Pulmonary artery endothelial cell (primary cell): ENCODE measurements around the gene ISL1. TPM values are rescaled to one million over a fixed set of nuclear protein-coding genes. Genes with fewer than 3 reads are reported as not detected.

ENCODE experiments used
- DNase-seq: peaks from one replicate; pipeline ENCODE4 v3.0.0-alpha.2; 2011; ENCODE audit warnings: low read depth, low spot score
- total RNA-seq: library from RNA; depleted of rRNA; stranded (reverse); fragments of >200 nt; gene quantifications from 2 replicates; pipeline ENCODE4 v1.2.3, GENCODE V29; 2014

The ISL1 gene
- total RNA-seq, 1 donor from 2014 or later = not detected

- DNase-seq = no peak
Observed at GRCh38 chr5:51386916-51387883, 4.0 kb downstream of the ISL1 start.

GRCh38 chr5:51387884-51388275 lies 4.6 kb downstream of the ISL1 start:
- no peak for DNase-seq

- no peak for DNase-seq
Observed at GRCh38 chr5:51388488-51389287, 5.4 kb downstream of the ISL1 start.

- DNase-seq = no peak
Observed at GRCh38 chr5:51389288-51389576, 6.0 kb downstream of the ISL1 start.

DNA sequence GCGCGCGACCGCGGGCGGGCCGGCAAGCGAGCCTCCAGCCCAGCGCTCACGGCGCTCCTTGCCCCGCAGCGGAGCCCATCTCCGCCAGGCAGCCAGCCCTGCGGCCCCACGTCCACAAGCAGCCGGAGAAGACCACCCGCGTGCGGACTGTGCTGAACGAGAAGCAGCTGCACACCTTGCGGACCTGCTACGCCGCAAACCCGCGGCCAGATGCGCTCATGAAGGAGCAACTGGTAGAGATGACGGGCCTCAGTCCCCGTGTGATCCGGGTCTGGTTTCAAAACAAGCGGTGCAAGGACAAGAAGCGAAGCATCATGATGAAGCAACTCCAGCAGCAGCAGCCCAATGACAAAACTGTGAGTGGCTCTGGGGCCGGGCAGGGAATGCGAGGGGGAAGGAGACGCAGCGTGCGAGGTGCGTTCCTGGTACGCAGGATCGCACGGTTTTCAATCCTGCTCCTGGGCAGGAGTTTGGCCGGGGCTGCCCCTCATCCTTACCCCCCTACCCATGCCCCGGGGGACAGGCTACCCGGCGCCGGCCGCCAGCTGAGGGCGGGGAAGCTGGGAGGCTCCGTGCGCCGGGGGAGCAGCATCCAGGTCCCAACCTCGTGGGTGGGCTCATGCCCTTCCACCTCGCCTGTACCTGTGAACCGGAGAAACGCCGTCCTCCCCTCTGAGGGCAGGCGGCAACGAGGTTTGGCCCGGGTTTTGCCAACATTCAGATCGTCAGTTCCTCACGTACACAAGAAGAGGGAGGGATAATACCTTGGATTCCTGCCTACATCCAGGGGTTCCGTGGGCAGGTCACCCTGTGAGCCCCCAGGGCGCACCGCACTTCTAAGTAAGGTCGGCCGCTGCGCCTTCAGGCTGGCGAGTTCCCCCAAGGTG lies 6.6 kb downstream of the ISL1 start:
- no peak for DNase-seq

- DNase-seq = no peak
Observed at GRCh38 chr5:51391175-51391574, 7.9 kb downstream of the ISL1 start.

DNA sequence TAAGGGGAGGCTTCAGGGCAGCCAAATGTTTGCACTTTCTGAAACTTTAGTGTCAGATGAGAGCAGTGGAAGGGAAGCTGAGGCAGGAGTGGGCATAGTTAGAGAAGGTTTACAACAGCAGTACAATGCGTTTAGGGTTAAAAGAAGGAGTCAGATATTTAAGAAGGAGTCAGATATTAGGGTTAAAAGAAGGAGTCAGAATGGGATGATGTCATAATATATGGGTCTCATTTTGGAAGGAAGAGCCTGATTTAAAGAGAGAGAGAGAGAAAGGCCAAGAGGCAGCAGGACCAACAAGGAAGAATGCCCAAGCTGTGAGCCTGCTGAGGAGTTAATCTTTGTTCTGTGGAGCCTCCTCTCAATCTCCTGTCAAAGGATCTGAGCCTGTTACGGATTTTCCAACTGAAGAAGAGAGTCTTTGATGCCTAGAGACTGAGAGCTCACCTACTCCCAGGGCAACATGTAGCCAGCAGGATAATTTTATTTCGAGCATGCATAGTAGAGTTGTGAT lies 9.5 kb downstream of the ISL1 start:
- no peak for DNase-seq

DNA sequence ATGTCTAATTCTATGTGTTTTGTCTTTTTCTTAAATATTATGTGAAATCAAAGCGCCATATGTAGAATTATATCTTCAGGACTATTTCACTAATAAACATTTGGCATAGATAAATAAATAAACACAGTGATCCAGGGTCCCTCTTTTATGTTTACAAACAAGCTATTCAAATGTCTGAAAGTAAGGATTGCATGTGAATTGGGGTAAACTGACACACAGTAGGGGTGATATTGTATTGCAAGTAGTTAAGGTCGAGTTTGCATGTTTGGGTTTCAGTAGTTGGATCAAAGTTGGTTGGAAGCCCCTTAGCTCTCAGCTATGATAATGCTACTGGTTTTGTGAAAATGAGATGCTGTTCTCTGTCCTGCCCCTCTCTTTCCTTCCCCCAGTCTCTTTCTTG lies 11.4 kb downstream of the ISL1 start:
- no peak for DNase-seq

DNA sequence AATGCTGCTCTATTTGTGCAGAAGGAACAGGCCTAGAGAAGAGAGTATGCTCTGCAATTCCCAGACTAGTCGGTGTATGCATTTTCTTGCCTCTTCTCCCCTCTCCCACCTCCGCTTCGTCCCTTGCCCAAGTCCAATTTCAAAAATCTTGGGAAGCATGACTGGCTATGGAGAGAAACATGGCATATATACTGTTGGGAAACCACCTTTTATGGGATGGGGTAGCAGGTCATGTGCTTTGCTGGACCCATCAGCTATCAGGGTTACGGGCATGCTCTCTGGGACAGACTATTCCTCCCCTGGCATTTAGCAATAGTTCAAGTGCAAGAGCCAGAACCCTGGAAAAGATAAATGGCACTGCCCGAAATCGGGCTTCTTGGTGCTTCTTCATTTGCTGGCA lies 12.0 kb downstream of the ISL1 start:
- no peak for DNase-seq

DNA sequence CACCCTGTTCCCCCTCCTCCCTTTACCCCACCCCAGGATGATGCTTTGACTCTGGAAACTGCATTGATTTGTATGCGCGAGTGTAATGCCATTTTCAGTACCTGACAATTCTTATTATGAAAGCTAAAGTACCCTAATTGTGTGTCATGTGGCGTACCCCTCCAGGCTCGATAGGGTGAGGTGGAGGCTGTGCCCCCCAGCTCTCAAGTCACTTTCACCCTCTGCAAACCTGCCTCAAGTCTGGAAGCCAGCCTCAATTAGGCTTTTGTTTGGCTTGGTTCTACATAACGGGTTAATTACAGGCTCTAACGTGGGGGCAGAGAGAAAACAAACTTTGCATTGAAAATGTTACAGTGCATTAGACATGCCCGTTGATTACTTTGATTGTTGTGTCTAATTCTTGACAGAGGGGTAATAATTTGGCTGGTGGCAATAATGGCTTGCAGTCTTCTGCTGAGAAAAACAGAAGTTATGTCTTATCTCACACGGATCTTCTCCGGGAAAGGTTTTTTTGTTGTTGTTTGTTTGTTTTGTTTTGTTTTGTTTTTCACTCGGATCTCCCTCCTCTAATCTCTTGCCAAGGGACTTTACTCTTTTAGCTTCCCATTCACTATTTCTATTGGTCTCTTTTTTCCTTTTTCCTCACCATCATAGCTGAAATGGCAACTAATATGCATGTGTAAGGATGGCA lies 12.6 kb downstream of the ISL1 start:
- no peak for DNase-seq

GRCh38 chr5:51396797-51397196 lies 13.5 kb downstream of the ISL1 start:
- DNase-seq = no peak

GRCh38 chr5:51397996-51398395 lies 14.7 kb downstream of the ISL1 start:
- DNase-seq = no peak

GRCh38 chr5:51398875-51399642 lies 15.8 kb downstream of the ISL1 start:
- no peak for DNase-seq

DNA sequence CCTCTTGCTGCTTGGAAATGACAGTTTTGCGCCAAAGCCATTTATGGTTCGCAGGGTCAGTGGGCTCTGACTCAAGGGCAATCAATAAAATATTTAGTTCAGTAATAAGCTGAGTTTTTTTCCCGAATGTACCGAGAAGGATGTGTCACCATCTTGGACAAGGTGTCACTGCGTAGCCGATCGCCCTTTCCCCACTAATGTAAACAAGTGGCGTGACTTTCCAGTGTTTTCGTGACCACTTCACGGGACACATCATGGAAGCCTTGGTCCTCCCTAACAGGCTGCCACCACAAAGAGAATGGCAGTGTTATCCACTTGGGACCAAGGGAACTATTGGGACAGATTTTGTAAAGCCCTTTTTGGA lies 16.4 kb downstream of the ISL1 start:
- DNase-seq = no peak

- no peak for DNase-seq
Observed at GRCh38 chr5:51404255-51404654, 21.0 kb downstream of the ISL1 start.

GRCh38 chr5:51411921-51412325 lies 28.7 kb downstream of the ISL1 start:
- DNase-seq = no peak

DNA sequence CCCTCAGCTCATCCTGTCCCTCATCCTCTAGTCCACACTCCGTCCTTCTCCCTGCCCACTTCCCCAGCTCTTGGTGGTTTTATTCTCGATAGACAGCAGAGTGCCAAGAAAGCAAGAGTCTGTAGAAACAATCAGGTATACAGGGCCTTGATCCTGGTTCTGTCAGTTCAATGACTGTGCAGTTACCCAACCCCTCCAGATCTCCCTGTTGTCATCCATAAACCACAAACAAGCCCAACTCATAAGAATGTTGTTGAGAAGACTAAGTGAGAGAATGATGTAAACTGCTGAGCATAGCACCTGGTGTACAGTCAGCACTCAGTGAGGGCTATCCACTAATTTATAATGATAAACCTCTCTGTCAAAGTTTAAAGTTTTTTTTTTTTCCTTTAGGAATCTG lies 31.3 kb downstream of the ISL1 start:
- no peak for DNase-seq

GRCh38 chr5:51416149-51416548 lies 32.9 kb downstream of the ISL1 start:
- no peak for DNase-seq

DNA sequence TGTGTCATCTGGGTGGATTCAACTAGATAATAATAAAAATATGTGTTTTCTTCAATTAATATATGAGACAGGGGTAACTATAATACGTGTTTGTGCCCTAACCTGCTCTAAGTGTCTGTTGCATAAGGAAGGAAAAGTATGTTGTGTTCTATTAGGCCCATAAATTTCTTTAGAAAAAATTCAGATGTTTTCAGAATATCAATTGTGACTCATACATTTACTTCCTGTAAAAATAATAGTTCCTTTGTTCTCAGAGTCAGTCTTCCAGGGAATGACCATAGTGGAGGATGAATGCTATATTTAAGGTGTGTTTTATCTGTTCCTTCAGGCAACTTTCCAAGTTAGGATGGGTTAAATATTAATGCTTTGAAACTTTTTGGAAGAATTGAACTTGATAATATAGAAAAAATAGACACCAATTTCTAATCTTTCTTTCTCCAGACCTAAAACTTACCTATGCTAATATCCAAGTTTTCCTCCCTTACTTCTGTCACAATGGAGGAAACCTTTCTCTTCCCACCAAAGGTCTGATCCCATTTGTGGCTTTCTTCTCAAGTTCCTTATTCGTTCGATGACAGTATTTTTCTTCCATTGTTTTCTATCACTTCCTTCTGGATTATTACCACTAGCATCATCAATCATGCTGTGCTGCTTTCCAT lies 49.9 kb downstream of the ISL1 start:
- DNase-seq = no peak

DNA sequence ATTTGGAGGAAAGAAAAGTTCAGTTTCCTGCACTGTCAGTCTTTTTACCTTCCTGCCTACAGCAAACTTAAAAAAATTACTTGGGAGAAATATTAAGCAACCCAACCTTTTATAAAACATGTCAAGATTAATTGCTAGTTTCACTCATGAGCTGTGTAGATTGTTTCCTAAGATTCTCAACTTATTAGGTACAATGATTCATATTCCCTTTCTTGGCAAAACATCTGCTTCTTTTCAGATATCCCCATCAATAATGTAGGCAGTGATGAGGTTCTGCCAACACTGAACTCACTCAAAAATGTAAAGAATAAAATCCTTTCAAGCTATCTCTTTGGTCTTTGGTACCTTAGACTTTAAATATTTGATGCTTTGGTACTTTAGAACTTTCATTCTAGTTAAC lies 56.0 kb downstream of the ISL1 start:
- DNase-seq = no peak
